NB4 (cell line): Measurements from ENCODE around the gene LIN28A.

Experiments
- DNase-seq: peaks from one replicate; pipeline ENCODE4 v3.0.0; 2010; ENCODE audit warnings: low read depth
- H3K4me3 ChIP-seq: one replicate; pipeline ENCODE4 v1.5.1; 2011; ENCODE audit warnings: mild to moderate bottlenecking, low read depth, low read length, moderate library complexity
- MYC ChIP-seq: IDR thresholded peaks from 2 replicates; pipeline ENCODE4 v1.6.1; 2011; ENCODE audit warnings: low read depth, low read length
- POLR2A ChIP-seq: IDR thresholded peaks from 2 replicates; pipeline ENCODE4 v1.6.1; 2011; ENCODE audit warnings: mild to moderate bottlenecking; ENCODE audit not compliant: insufficient read length; ENCODE audit errors: extremely low read depth
- TF ChIP-seq, protein P1 (sequence below): IDR thresholded peaks from 2 replicates; pipeline ENCODE4 v1.6.1; 2011; ENCODE audit warnings: low read depth, low read length
- TF ChIP-seq, protein P2 (sequence below): IDR thresholded peaks from one replicate; pipeline ENCODE4 v1.5.1; 2012; ENCODE audit warnings: low read depth, low read length

The LIN28A gene, protein sequence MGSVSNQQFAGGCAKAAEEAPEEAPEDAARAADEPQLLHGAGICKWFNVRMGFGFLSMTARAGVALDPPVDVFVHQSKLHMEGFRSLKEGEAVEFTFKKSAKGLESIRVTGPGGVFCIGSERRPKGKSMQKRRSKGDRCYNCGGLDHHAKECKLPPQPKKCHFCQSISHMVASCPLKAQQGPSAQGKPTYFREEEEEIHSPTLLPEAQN

DNA sequence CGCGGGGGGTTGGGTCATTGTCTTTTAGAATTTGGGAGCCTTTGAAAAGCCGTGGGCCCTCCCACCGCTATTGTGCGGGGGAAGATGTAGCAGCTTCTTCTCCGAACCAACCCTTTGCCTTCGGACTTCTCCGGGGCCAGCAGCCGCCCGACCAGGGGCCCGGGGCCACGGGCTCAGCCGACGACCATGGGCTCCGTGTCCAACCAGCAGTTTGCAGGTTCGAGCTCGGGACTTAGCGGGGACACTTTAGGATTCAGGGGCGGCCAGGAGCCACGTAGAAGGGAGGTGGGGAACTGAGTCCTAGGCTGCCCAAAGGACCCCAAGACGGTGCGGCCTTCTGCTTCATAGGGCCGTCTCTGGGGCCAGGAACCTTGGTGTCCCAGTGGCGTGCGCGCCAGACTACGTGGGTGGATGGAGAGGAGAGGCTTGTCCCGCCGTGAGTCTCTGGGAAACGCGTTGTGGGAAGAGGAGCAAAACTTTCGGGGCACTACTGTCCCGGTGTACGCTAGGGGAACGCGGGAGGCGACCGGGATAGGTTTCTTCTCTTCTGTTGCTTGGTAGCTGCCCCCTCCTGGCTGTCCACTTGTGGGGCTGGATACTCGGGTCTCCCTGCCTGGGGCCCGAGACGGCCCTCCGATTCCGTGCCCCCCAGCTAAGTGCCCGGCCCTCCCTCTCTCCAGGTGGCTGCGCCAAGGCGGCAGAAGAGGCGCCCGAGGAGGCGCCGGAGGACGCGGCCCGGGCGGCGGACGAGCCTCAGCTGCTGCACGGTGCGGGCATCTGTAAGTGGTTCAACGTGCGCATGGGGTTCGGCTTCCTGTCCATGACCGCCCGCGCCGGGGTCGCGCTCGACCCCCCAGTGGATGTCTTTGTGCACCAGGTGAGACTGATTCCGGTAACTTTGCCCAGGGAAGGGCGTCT lies at the start of gene LIN28A:
LIN28A (plus strand) TSS at position 112 of the 918 bp plus-strand sequence; CDS start at position 187, 75 bp downstream.
- H3K4me3 ChIP-seq, result no peak within 1 kb of the TSS
- no peak for DNase-seq
- TF ChIP-seq, protein P1, sequence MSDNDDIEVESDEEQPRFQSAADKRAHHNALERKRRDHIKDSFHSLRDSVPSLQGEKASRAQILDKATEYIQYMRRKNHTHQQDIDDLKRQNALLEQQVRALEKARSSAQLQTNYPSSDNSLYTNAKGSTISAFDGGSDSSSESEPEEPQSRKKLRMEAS, result no peak
- TF ChIP-seq MYC (no peak), POLR2A (no peak)
- TF ChIP-seq, protein P2, sequence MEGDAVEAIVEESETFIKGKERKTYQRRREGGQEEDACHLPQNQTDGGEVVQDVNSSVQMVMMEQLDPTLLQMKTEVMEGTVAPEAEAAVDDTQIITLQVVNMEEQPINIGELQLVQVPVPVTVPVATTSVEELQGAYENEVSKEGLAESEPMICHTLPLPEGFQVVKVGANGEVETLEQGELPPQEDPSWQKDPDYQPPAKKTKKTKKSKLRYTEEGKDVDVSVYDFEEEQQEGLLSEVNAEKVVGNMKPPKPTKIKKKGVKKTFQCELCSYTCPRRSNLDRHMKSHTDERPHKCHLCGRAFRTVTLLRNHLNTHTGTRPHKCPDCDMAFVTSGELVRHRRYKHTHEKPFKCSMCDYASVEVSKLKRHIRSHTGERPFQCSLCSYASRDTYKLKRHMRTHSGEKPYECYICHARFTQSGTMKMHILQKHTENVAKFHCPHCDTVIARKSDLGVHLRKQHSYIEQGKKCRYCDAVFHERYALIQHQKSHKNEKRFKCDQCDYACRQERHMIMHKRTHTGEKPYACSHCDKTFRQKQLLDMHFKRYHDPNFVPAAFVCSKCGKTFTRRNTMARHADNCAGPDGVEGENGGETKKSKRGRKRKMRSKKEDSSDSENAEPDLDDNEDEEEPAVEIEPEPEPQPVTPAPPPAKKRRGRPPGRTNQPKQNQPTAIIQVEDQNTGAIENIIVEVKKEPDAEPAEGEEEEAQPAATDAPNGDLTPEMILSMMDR, result no peak

DNA sequence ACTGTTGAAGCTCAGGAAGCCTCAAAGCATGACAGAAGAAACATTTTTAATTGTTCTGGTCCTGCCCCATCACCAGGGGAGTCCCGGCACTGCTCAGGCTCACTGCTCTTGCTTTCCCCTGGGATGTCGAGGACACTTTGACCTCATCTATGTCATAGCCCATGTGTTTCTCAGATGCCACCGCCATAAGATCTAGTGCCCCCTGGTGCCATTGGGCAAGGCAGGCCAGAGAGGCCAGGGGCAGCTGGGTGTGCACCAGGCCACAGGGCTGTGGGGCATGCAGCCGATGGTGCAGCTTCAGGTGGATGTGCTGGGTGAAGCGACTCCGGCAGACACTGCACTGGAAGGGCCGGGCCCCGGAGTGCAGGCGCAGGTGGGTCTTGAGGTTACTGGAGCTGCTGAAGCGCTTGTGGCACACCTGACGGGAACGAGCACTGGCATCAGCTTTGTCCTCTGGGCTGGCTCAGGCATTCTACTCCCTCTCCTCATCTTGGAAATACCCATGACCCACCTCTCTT lies 49.0 kb upstream of the LIN28A start:
- H3K4me3 ChIP-seq, result no peak overlapping the region
- DNase-seq, result no peak
- TF ChIP-seq, protein P1, result no peak
- no peak for TF ChIP-seq MYC
- TF ChIP-seq, protein P2, result no peak
- no peak for TF ChIP-seq POLR2A

DNA sequence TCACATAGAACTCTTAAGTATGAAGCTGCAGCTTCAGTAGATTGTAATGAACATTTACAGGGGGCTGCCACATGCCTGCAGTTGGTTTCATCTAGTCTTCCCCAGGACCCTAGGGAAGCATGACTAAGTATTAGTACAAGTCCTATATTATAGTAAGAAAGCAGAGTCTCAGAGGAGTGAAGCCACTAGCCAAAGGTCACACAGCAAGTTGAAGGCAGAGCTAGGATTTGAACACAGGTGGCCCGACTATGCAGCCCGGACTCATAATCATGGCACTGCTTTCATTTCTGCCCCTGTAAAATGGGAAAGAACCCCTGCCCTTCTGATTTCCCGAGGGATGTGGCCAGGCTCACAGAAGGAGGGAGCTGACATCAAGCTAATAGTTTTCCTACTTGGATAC lies 48.3 kb upstream of the LIN28A start:
- TF ChIP-seq, protein P2, result no peak
- no peak for TF ChIP-seq MYC
- TF ChIP-seq, protein P1, result no peak
- TF ChIP-seq POLR2A, result no peak
- no peak for DNase-seq
- H3K4me3 ChIP-seq, result no peak overlapping the region

DNA sequence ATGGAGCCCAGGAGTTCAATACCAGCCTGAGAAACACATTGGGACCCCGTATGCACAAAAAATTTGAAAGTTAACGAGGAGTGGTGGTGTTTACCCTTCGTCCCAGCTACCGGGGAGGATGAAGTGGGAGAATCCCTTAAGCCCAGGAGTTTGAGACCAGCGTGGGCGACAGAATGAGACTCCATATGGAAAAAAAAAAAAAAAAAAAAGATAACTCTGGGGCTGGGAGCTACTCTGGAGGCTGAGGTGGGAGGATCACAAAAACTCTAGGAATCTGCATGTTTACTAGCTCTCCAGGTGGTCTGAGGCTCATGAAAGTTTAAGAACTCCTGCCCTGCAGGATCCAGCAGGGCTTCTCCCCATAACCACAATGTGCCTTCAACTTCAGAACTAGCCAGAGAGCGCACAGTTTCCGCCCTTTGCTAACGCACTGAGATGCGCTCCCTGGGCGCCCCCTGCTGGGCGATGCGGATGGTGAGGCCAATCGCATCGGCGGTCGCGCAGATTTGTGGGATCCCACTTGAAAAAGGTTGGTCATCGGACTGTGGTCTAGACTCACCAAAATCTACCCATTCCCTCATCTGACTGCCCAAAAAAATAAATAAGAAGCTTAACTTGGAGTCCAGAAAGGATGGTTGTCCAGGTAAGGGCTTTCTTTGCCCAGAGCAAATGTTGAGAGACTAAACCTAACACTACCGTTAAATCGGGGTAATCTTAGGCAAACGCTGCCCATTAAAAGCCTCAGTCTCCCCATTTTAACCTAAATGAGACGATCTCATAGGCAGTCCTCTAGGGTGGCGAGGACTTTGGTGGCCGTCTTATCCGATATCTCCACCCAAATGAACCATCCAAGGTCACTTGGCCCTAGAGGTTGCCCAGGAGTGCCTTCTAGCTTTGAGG lies 46.8 kb upstream of the LIN28A start:
- no peak overlapping the region for H3K4me3 ChIP-seq
- peak; percentile 85 for DNase-seq
- TF ChIP-seq, protein P2, result peak; percentile 92
- TF ChIP-seq, protein P1, result peak; percentile 59; the same call in 1 of the 2 replicates
- peak; percentile 48; the same call in 1 of the 2 replicates for TF ChIP-seq MYC
- no peak for TF ChIP-seq POLR2A

DNA sequence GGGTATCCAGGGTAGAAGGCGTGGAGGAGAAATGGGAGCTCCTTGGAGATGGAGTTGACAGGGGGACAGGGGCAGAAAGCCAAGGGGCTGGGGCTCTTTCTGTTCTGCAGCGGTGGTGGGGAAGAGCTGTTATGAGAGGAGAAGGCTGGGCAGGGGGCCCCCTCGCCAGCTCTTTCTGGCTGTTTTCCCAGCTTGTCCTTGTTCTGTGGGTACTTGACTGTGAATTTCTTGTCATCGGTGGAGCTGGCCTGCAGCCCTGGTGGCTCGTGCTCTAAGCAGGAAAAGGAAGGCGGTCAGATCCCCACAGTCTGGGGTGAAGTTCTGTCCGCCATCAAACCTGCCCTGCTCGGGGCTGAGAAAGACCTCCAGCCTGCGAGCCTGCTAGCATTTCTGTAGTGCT lies 45.7 kb upstream of the LIN28A start:
- DNase-seq, result no peak
- H3K4me3 ChIP-seq, result no peak overlapping the region
- no peak for TF ChIP-seq MYC
- TF ChIP-seq, protein P1, result no peak

DNA sequence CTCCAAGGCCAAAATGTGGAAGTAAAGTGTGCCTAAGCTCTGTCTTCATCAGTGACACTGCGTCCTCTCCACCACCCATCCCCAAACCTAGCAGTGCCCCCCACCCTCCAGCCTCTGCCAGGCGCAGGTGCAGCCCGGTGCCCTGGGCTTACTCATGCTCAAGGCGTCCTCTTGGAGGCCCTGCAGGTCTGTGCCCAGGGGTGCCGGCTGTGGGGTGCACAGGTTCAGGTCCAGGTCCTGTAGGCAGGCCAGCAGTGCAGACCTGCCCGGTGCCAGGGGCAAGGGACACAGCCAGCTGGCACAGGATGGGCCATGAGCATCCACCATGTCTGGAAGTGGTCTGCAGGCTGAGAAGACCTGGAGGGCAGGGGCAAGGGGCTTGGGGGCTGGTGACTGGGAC lies 43.2 kb upstream of the LIN28A start:
- DNase-seq, result no peak
- no peak for TF ChIP-seq POLR2A
- no peak for TF ChIP-seq MYC
- TF ChIP-seq, protein P1, result no peak
- TF ChIP-seq, protein P2, result no peak
- H3K4me3 ChIP-seq, result no peak overlapping the region
